ENCODE measurements around the gene KAZN.

Gene KAZN

GRCh38 chr1:15160626-15161025 lies 562.1 kb downstream of the KAZN start:
- no peak for DNase-seq (ENCODE audit: low read depth)

- DNase-seq (ENCODE audit: low read depth), result no peak
Observed at GRCh38 chr1:15167386-15167785, 568.9 kb downstream of the KAZN start.
